ENCODE measurements around the gene DHX32.
"Not testable (repeated sequence)": the region's sequence is repeated elsewhere in the genome, so short reads cannot be mapped to it uniquely, and the experiment has no call there.

The DHX32 gene

GRCh38 chr10:125896088-125896934, 15.2 kb upstream of the DHX32 start, which contains the start of gene FANK1:
Gene FANK1 (plus strand): TSS chr10:125896564. CDS start chr10:125896643, 79 bp downstream.
- peak; percentile 74 for DNase-seq (ENCODE audit: low spot score)

GRCh38 chr10:125895130-125896087, 14.3 kb upstream of the DHX32 start:
- DNase-seq (ENCODE audit: low spot score) = not testable (repeated sequence)

GRCh38 chr10:125894176-125894575, 13.1 kb upstream of the DHX32 start:
- not testable (repeated sequence) for DNase-seq (ENCODE audit: low spot score)

- DNase-seq (ENCODE audit: low spot score) = not testable (repeated sequence)
Observed at GRCh38 chr10:125892402-125892801, 11.3 kb upstream of the DHX32 start.

GRCh38 chr10:125889441-125889840, 8.3 kb upstream of the DHX32 start:
- not testable (repeated sequence) for DNase-seq (ENCODE audit: low spot score)

- no peak for DNase-seq (ENCODE audit: low spot score)
Observed at GRCh38 chr10:125886914-125887512, 5.9 kb upstream of the DHX32 start.

GRCh38 chr10:125883211-125883610, 2.1 kb upstream of the DHX32 start:
- DNase-seq (ENCODE audit: low spot score) = no peak

GRCh38 chr10:125882596-125882995, 1.5 kb upstream of the DHX32 start:
- no peak for DNase-seq (ENCODE audit: low spot score)

- DNase-seq (ENCODE audit: low spot score) = no peak
Observed at GRCh38 chr10:125880719-125881118, 373 bp downstream of the DHX32 start.

GRCh38 chr10:125878957-125879835, 1.9 kb downstream of the DHX32 start:
- no peak for DNase-seq (ENCODE audit: low spot score)

GRCh38 chr10:125871338-125871737, 9.8 kb downstream of the DHX32 start:
- DNase-seq (ENCODE audit: low spot score) = no peak

- peak; percentile 17 for DNase-seq (ENCODE audit: low spot score)
Observed at GRCh38 chr10:125868372-125868975, 12.6 kb downstream of the DHX32 start.

- DNase-seq (ENCODE audit: low spot score) = no peak
Observed at GRCh38 chr10:125866421-125867029, 14.6 kb downstream of the DHX32 start.

GRCh38 chr10:125865120-125865519, 16.0 kb downstream of the DHX32 start:
- DNase-seq (ENCODE audit: low spot score) = no peak

GRCh38 chr10:125859128-125859817, 21.8 kb downstream of the DHX32 start:
- DNase-seq (ENCODE audit: low spot score) = no peak

- DNase-seq (ENCODE audit: low spot score) = no peak
Observed at GRCh38 chr10:125857185-125857760, 23.8 kb downstream of the DHX32 start.

GRCh38 chr10:125852487-125852886, 28.6 kb downstream of the DHX32 start:
- DNase-seq (ENCODE audit: low spot score) = no peak

GRCh38 chr10:125850766-125851731, 30.0 kb downstream of the DHX32 start:
- no peak for DNase-seq (ENCODE audit: low spot score)
